ENCODE data around the gene GALNT2.

DNA sequence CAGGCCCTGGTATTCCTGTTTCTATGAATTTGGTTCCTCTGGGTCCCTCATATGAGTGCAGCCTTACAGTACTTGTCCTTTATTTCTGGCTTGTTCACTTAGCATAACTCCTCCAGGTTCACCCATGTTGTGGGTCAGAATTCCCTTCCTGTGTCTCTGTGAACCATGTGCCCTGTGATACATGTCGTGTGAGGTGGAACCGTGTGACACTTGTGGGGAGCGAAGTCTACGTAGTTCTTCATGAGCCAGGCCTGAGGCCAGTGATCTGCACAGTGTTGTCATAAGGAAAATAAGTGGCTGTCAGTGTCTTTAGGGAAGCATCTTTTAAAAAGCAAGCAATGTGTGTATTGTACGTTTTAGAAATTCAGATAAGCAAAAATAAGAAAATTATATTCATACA is 122.8 kb downstream of the GALNT2 start:
- TF ChIP-seq, protein P1, sequence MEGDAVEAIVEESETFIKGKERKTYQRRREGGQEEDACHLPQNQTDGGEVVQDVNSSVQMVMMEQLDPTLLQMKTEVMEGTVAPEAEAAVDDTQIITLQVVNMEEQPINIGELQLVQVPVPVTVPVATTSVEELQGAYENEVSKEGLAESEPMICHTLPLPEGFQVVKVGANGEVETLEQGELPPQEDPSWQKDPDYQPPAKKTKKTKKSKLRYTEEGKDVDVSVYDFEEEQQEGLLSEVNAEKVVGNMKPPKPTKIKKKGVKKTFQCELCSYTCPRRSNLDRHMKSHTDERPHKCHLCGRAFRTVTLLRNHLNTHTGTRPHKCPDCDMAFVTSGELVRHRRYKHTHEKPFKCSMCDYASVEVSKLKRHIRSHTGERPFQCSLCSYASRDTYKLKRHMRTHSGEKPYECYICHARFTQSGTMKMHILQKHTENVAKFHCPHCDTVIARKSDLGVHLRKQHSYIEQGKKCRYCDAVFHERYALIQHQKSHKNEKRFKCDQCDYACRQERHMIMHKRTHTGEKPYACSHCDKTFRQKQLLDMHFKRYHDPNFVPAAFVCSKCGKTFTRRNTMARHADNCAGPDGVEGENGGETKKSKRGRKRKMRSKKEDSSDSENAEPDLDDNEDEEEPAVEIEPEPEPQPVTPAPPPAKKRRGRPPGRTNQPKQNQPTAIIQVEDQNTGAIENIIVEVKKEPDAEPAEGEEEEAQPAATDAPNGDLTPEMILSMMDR (IDR thresholded peaks at IDR 0.05): no peak
- TF ChIP-seq POLR2A (IDR thresholded peaks at IDR 0.05): no peak
